Measurements from ENCODE around the gene PRH2. TPM values are rescaled to one million over a fixed set of nuclear protein-coding genes. Genes with fewer than 3 reads are reported as not detected.

PRH2 gene
- total and polyA plus RNA-seq, 2 of the 4 experiments (the other 2 are of a cell fraction) = 0.34 TPM; not detected in 1

GRCh38 chr12:10974965-10975364 is 45.9 kb downstream of the PRH2 start:
- no peak overlapping the region for H2BK15ac ChIP-seq (ENCODE audit: low read depth, low read length)
- no peak overlapping the region for H2AK9ac ChIP-seq (replicated peaks; ENCODE audit: low read depth, low read length, poor library complexity)
- H3K9ac ChIP-seq (ENCODE audit: low read depth, low read length) = no peak overlapping the region
- no peaks in the 10 kb centered on the region for H3K4me1 ChIP-seq (ENCODE audit: control insufficient read depth, insufficient read depth, low read length)
- no TSS peak for BruUV-seq (replicated peaks)
- H2AFZ ChIP-seq (replicated peaks; ENCODE audit: low read length, poor library complexity) = no peak overlapping the region
- no peaks in the 10 kb centered on the region; the same call in 1 of the 2 replicates for H4K20me1 ChIP-seq (ENCODE audit: insufficient read depth, low read length)
- no peak overlapping the region for H3K18ac ChIP-seq (ENCODE audit: low read depth, low read length)
- H3K36me3 ChIP-seq (ENCODE audit: control insufficient read depth, insufficient read depth, low read length) = no peaks in the 10 kb centered on the region
- no peak for ATAC-seq (ENCODE audit: low read depth)
- no peak overlapping the region for H3K14ac ChIP-seq (replicated peaks; ENCODE audit: low read depth, low read length)
- no peak overlapping the region for H3K4ac ChIP-seq (ENCODE audit: low read depth, low read length)
- no peak overlapping the region for H3K23ac ChIP-seq (ENCODE audit: low read depth, low read length)
- no peak overlapping the region for H3K4me3 ChIP-seq (ENCODE audit: insufficient read depth, low read depth, low read length)
- peaks cover 3 to 11% of the 10 kb centered on the region in 2 experiments; a peak in 3 of 4 replicates for H3K79me1 ChIP-seq (ENCODE audit: low read depth in 1 of 2, low read length in 2 of 2)
- ChIA-PET CTCF (no interaction called here), POLR2A (ENCODE audit: unreplicated experiment) (no interaction called here)
- no peak for TF ChIP-seq NFE2L2 (IDR thresholded peaks at IDR 0.05; ENCODE audit: low read depth, low read length)
- TF ChIP-seq MXI1 (IDR thresholded peaks at IDR 0.05; ENCODE audit: borderline replicate concordance, low read depth, low read length) = no peak
- no peak for TF ChIP-seq BHLHE40 (IDR thresholded peaks at IDR 0.05; ENCODE audit: low read depth, low read length)
- no peak for TF ChIP-seq USF2 (IDR thresholded peaks at IDR 0.05; ENCODE audit: low read depth, low read length)
- TF ChIP-seq CEBPB (IDR thresholded peaks at IDR 0.05; ENCODE audit: low read depth, low read length) = no peak
- TF ChIP-seq FOS (IDR thresholded peaks at IDR 0.05; ENCODE audit: low read depth, low read length) = no peak
- no peak for TF ChIP-seq ELK1 (IDR thresholded peaks at IDR 0.05; ENCODE audit: borderline replicate concordance, low read depth, low read length)
- TF ChIP-seq CTCF (conservative IDR thresholded peaks at IDR 0.05; ENCODE audit: low read depth, low read length) = no peak
- no peak for TF ChIP-seq RAD21 (IDR thresholded peaks at IDR 0.05; ENCODE audit: low read length)
- TF ChIP-seq RFX5 (IDR thresholded peaks at IDR 0.05; ENCODE audit: low read depth, low read length) = no peak
- TF ChIP-seq MAZ (IDR thresholded peaks at IDR 0.05; ENCODE audit: borderline replicate concordance, low read depth, low read length) = no peak
- TF ChIP-seq SMC3 (IDR thresholded peaks at IDR 0.05; ENCODE audit: low read depth, low read length) = no peak
- TF ChIP-seq RCOR1 (IDR thresholded peaks at IDR 0.05; ENCODE audit: insufficient replicate concordance, low read length) = no peak
- TF ChIP-seq POLR2A (IDR thresholded peaks at IDR 0.05; ENCODE audit: low read depth, low read length) = no peak
- no peak for TF ChIP-seq MAFK (IDR thresholded peaks at IDR 0.05; ENCODE audit: low read depth, low read length)
- TF ChIP-seq CHD1 (IDR thresholded peaks at IDR 0.05; ENCODE audit: low read depth, low read length) = no peak
- intact Hi-C loops (cut with micrococcal nuclease) = no loop called here
- dilution Hi-C loops (cut with HindIII; ENCODE audit: low sequenced_read_pairs, unreplicated experiment) = no loop called here
- no peak overlapping the region for H3K56ac ChIP-seq (ENCODE audit: extremely low read depth, insufficient read depth, low read length)
- H3K4me2 ChIP-seq (ENCODE audit: low read depth, low read length) = no peak overlapping the region
- no peak overlapping the region for H2AK5ac ChIP-seq (ENCODE audit: low read depth, low read length)
- H2BK5ac ChIP-seq (ENCODE audit: low read depth, low read length, poor library complexity, severe bottlenecking) = no peak overlapping the region
- no peak overlapping the region for H4K91ac ChIP-seq (ENCODE audit: insufficient read depth, low read depth, low read length)
- no CpG with 5 or more reads among the region's 3 CpGs for WGBS, 2 experiments (ENCODE audit: extremely low coverage in 2 of 2, insufficient read length in 1 of 2)
- no peak for DNase-seq
- H3K27ac ChIP-seq (ENCODE audit: insufficient read depth, low read length) = no peak overlapping the region
- H2BK120ac ChIP-seq (ENCODE audit: low read depth, low read length) = no peak overlapping the region
- no peak overlapping the region for H2BK20ac ChIP-seq (ENCODE audit: low read depth, low read length)
- no peaks in the 10 kb centered on the region for H3K9me3 ChIP-seq (ENCODE audit: control insufficient read depth, insufficient read depth, low read length)
- in situ Hi-C loops (cut with MboI; ENCODE audit: low sequenced_read_pairs) = no loop called here
- no peaks in the 10 kb centered on the region for H3K27me3 ChIP-seq (ENCODE audit: control insufficient read depth, insufficient read depth, low read length)
- no peaks in the 10 kb centered on the region for H3K9me1 ChIP-seq (ENCODE audit: insufficient read depth, low read length)
- H4K5ac ChIP-seq (ENCODE audit: low read depth, low read length) = no peak overlapping the region
- H4K8ac ChIP-seq (ENCODE audit: low read depth in 2 of 2, low read length in 2 of 2) = no peak overlapping the region
